Kidney capillary endothelial cell (primary cell): ENCODE data around the gene FCMR.

ENCODE experiments used
- DNase-seq: peaks from one replicate; pipeline ENCODE4 v3.0.0-alpha.2; 2018; ENCODE audit warnings: low spot score

The FCMR gene, protein sequence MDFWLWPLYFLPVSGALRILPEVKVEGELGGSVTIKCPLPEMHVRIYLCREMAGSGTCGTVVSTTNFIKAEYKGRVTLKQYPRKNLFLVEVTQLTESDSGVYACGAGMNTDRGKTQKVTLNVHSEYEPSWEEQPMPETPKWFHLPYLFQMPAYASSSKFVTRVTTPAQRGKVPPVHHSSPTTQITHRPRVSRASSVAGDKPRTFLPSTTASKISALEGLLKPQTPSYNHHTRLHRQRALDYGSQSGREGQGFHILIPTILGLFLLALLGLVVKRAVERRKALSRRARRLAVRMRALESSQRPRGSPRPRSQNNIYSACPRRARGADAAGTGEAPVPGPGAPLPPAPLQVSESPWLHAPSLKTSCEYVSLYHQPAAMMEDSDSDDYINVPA

GRCh38 chr1:206921772-206922265, at the start of gene FCMR:
TSS of gene FCMR (minus strand) at chr1:206921941. CDS start at chr1:206921854, 87 bp downstream.
- no peak for DNase-seq

DNA sequence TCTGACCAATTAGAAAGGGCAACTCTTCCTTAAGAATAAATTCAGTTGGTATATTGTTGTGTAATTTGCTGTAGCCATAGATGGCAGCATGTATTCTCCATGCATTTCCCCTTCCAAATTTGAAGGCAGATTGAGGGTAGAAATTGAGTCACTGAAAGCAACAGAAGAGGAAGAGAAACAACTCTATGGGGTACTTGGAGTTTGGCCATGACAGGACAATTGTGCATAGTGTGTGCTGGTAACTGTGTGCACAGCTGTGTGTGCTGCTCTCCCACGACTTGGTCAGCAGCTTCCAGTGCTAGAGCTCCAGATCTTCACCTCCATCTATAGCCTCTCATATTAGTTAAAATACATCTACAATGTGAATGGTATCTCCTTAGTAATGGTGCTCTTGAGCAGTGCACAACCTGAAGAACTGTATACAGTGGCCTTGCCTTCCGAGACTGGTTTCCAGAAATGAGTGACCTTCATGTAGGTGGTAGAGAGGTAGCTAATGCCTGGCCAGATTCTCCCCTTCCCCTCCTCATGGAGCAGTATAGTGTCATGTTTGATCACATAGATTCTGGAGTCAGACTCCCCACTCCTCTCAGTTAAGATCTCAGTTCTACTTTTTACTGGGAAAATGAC, 49.4 kb upstream of the FCMR start:
- DNase-seq = no peak

DNA sequence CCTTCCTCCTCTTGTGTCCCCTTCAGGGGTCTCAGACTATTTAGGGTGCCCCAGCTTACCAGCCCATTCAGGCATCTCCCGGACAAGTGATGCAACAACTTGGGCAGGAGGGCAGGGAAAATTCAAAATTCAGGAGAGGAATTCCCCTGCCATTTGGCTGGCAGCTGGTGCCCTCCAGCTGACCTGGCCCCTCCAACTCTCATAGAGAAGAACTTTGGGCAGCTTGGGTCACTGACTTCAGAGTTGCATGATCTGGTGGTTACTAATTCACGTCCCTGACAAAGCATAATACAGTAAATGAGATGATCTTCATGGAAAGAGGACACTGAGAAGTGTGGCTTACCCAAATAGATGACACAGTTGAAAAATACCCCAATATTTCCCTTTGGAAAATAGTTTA, 48.7 kb upstream of the FCMR start, which contains the start of gene FCAMR:
Gene FCAMR (minus strand): TSS at position 15 of the 400 bp plus-strand sequence. CDS start 335 bp downstream, outside the sequence.
- no peak for DNase-seq

GRCh38 chr1:206969090-206969489, 47.3 kb upstream of the FCMR start:
- DNase-seq = no peak

GRCh38 chr1:206967096-206967849, 45.5 kb upstream of the FCMR start:
- no peak for DNase-seq

DNA sequence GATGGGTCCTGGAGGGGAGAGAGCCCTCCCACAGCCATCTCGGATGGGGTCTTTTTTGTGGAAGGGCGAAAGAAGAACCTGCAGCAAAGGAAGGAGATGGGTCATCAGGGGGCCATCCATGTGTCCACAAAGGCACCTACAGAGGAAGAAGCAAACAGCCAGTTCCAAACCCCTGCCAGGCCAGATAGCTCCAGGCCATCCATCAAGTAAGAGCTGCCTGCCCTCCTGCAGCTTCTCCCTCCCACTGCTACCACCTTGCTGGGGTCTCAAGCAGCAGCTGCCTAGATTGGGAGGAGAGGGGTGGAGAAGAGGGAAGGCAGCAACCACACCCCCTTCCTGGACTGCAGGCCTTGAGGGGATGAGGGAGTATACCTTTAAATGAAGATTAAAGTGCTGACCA, 44.0 kb upstream of the FCMR start:
- no peak for DNase-seq

DNA sequence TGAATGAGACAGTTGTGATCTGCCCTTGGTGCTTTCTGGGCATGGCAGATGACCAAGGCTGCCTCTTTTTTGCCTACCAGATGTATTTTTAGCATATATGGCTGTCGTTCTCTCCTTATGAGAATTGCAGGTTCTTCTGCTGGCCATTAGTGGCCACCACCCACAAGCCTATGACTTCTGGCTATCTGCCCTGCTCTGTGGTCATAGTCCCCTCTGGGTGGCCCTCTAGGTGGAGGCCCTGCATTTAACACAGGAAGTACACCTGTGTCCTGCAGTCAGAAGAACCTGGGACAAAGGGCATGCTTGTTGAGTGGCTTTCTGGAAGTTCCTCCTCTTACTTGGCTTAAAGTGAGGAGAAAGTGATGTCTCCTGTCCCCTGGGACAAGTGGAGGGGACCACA, 42.0 kb upstream of the FCMR start:
- DNase-seq = no peak

GRCh38 chr1:206963119-206963712, 41.5 kb upstream of the FCMR start:
- no peak for DNase-seq

DNA sequence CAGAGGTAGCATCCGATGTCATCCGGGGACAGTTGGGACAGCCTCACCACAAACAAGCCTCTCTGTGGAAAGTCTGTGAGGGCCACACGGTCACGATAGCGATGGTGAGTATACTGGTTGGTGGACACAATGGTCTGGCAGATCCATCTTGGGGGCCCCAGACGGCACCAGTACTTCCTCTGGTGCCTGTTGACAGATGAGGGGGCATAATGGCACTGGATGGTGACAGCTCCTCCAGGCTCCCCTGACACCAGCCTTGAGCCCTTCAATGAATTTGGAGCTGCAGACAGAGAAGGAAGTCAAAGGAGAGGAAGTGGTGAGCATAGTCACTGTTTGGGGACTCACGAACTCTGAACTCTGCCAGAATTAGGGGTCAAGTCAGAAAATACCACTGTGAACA, 40.5 kb upstream of the FCMR start:
- DNase-seq = no peak

GRCh38 chr1:206961668-206962067, 39.9 kb upstream of the FCMR start:
- no peak for DNase-seq

GRCh38 chr1:206960676-206961386, 39.1 kb upstream of the FCMR start:
- DNase-seq = no peak

DNA sequence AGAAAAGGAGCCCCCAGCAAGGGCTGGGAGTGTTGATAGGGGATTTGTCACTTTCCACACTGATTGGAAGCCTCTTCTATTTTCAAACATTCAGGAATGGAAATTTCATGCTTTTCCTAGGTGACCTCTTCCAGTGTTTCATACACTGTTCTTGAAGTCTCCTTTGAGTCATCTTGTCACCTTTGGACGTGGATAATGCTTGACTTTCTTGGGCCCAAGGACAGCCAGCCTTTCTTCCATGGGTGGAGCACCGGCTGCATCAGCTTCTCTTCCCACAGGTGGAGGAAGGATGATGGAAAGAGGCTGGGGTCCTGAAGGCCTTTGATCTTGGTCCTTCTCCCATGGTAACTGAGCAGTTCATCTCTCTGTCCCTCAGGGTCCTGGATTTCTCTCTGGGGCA, 36.4 kb upstream of the FCMR start:
- DNase-seq = no peak

DNA sequence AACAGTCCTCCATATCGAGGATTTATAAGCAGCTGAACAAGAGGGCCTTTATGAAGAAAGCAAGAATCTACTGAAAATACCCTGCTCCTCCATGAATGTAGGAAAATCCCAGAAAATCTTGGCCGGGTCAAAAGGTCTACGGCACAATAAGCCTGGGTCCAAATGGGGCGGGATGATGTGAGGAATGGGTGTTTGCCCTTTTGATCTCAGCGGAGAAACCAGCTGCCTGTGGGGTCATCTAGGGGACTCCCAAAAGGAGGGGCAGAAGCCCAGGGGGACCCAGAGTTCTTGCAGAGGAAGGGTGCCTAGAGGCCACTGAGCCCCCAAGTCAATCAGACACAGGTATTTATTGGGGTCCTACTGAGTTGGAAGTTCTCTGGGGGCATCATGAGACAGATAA, 35.9 kb upstream of the FCMR start:
- no peak for DNase-seq

DNA sequence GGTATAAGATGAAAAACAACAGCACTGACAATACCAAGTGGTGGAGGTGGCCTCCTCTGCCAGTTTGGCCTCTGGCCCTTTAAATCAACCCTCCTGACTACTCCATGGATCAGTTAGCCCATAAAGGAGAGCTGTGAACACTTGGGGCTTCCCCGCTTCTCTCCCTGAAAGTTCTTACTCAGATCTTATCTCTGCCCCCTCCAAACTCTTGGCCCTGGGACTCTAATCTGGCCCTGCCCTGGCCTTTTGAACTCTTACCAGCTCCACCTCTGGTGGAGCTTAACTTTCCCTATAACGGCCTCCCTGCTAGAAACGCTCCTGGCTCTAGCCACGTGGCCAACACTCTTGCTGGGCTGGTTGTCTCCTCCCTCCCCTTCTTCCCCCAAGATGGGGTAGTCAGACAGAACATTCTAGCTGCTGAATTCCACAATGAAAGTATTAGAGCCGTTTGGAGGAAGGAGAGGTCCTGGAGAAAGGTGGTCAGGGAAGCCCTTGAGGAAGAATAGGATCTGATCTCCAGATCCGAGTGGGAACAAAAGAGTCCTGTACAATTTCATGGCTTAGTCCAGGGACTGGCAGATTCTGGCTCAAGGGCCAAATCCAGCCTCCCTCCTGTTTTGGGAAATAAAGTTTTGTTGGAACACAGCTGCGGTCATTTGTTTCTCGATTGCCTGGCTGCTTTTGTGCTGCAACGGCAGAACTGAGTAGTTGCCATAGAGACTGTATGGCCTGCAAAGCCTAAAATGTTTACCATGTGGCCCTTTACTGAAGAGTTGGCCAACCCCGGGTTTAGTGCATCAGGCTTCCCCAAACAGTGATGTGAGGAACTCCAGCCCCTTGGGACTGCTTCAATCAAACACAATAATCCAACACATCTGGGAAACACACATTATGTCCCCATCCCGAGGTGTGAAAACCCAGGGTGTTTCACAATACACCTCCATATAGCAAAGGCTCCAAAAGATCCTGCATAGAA, 34.0 kb upstream of the FCMR start:
- no peak for DNase-seq

DNA sequence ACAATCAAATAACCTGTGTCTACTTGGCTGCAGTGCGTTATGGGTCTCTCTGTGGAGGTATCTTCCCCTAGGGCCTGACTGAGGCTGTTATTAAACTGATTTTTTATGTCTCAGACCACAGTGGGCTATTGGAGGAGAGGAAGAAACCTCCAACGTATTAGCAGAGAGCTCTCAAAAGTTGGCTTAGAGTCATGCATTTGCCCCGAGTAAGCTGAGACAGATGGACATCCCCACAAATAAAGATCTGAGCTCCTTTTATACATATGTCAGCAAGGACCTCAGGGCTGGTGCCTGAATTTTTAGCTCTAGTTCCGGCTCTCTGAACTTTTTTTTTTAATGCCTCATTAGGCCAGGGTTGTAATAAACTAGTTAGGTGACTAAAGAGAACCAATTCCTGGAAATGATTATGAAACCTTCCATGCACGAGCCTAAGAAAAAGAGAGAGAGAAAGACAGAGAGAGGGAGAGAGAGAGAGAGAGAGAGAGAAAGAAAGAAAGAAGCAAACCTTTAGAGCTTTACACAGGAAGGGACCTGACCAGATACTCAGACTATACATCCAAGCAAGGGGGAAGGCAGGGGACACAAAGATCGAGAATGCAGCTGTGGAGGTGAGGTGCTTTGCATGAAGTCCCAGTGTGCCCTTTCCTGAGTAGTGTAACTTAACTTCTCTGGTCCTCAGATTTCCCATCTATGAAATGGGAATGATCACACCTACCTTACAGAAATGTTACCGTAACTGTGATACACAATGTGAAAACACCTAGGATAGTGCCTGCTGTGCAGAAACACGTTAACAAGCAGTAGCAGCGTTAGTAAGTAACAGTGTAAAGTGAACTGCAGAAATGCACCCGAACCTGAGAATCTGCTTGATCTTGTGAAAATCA, 33.0 kb upstream of the FCMR start:
- no peak for DNase-seq

DNA sequence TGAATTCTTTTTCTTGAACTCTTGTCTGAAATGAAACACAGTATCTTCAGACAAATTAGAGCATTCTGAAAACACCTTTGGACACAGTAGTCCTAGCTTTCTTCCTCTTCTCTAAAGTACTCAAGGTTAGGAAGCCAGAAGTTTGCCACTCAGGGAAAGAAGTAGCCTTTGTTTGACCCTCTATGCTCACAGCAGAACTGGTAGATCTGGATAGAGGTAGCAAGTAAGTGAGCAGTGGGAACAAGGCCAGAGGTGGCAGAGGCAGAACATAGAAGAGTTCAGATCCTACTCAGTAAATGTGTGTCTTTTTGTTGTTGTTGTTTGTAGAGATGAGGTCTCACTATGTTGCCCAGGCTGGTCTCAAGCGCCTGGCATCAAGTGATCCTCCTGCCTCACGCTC, 31.9 kb upstream of the FCMR start:
- DNase-seq = no peak

GRCh38 chr1:206953126-206953525, 31.4 kb upstream of the FCMR start:
- no peak for DNase-seq

GRCh38 chr1:206952171-206952570, 30.4 kb upstream of the FCMR start:
- no peak for DNase-seq

DNA sequence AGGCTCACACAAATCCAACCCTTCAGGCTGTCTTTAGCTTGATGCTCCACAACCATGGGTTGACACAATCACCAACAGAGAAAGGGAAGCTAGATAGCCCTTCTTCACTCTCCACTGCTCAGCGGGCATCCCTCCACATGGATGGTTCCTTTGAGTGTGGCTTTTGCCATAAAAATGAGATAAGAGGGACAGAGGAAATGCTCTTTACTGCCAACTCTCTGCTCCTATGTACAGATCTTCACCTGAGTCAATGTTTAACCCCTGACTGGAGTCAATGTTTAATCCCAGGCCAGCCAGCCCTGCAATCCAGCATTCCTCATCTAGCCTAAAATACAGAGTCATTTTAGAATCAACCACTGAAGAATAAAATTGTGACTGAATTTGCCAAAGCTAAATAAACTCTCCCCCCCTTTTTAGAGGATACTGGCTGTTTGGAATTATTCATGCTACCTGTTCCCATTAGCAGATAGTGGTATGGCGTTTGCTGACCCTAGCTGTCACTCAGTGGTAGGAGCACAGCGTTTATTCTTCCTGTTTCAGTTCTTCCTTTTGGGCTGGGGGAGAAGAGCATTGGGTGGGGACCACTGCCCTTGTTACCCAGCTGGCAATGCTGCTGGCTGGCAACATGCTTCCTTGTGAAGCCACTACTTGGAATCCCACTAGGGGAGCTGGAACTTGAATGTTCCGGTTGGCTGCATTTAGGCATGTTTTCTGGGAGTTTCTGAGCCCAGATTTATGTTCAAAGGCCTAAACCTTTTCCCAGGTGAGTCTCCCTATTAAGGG, 29.8 kb upstream of the FCMR start:
- DNase-seq = no peak
